Neural crest cell (in vitro differentiated cells): ENCODE measurements around the gene MBD4. TPM values are rescaled to one million over a fixed set of nuclear protein-coding genes. Genes with fewer than 3 reads are reported as not detected.

Experiments used
- DNase-seq: peaks from one replicate; pipeline ENCODE4 v3.0.0; 2021; ENCODE audit warnings: low read depth, mixed read lengths, low spot score
- H3K27ac Mint-ChIP-seq: one replicate; pipeline ENCODE4 v1.8.0; 2021; ENCODE audit warnings: mild to moderate bottlenecking, mixed read lengths; ENCODE audit not compliant: unreplicated experiment
- H3K27me3 Mint-ChIP-seq: 2 replicates; pipeline ENCODE4 v1.8.0; 2021; ENCODE audit warnings: low read depth, mild to moderate bottlenecking, mixed read lengths
- H3K36me3 Mint-ChIP-seq: 2 replicates; pipeline ENCODE4 v1.8.0; 2021; ENCODE audit warnings: low read depth, mild to moderate bottlenecking, mixed read lengths
- H3K4me1 Mint-ChIP-seq: 2 replicates; pipeline ENCODE4 v1.8.0; 2021; ENCODE audit warnings: mixed read lengths
- H3K4me3 Mint-ChIP-seq: one replicate; pipeline ENCODE4 v1.8.0; 2021; ENCODE audit warnings: mild to moderate bottlenecking, mixed read lengths
- H3K9me3 Mint-ChIP-seq: 2 replicates; pipeline ENCODE4 v1.8.0; 2021; ENCODE audit warnings: mixed read lengths
- CTCF ChIP-seq: fragments of 200-600 bp; sonication (generic); conservative IDR thresholded peaks from 2 replicates; pipeline ENCODE4 v1.5.0; 2021; ENCODE audit warnings: antibody characterized with exemption, mild to moderate bottlenecking
- total RNA-seq: library from RNA; stranded (reverse); gene quantifications from 2 replicates; pipeline ENCODE4 v1.2.1, GENCODE V29; 2021

Gene MBD4
- total RNA-seq, 1 donor from 2014 or later, result 37.8 TPM

GRCh38 chr3:129428376-129429079 lies 11.2 kb downstream of the MBD4 start, which contains the start of gene EFCAB12:
TSS of gene EFCAB12 (minus strand) at chr3:129428636. CDS start at chr3:129428488, 148 bp downstream.
- no peaks in the 10 kb centered on the region for H3K9me3 Mint-ChIP-seq
- peaks cover 49% of the 10 kb centered on the region for H3K4me1 Mint-ChIP-seq
- peak within 1 kb of the TSS; percentile 97 for H3K27ac Mint-ChIP-seq
- peak; percentile 92 for DNase-seq
- peaks cover 9% of the 10 kb centered on the region for H3K36me3 Mint-ChIP-seq
- H3K4me3 Mint-ChIP-seq, result peak within 1 kb of the TSS; percentile 91
- TF ChIP-seq CTCF, result no peak
- peaks cover 6% of the 10 kb centered on the region for H3K27me3 Mint-ChIP-seq

- no peak for DNase-seq
- peaks cover 9% of the 10 kb centered on the region for H3K36me3 Mint-ChIP-seq
- no peak overlapping the region for H3K27ac Mint-ChIP-seq
- peak overlapping the region; percentile 91 for H3K4me3 Mint-ChIP-seq
- no peaks in the 10 kb centered on the region for H3K9me3 Mint-ChIP-seq
- peaks cover 49% of the 10 kb centered on the region for H3K4me1 Mint-ChIP-seq
- TF ChIP-seq CTCF, result no peak
- H3K27me3 Mint-ChIP-seq, result peaks cover 6% of the 10 kb centered on the region
Measured at GRCh38 chr3:129428007-129428375, 11.8 kb downstream of the MBD4 start.

GRCh38 chr3:129425619-129426018 lies 14.1 kb downstream of the MBD4 start:
- TF ChIP-seq CTCF, result no peak
- H3K27ac Mint-ChIP-seq, result no peak overlapping the region
- no peaks in the 10 kb centered on the region for H3K9me3 Mint-ChIP-seq
- DNase-seq, result no peak
- peaks cover 6% of the 10 kb centered on the region for H3K27me3 Mint-ChIP-seq
- H3K4me3 Mint-ChIP-seq, result peak overlapping the region; percentile 16
- peaks cover 6% of the 10 kb centered on the region for H3K36me3 Mint-ChIP-seq
- H3K4me1 Mint-ChIP-seq, result peaks cover 49% of the 10 kb centered on the region

GRCh38 chr3:129425213-129425612 lies 14.5 kb downstream of the MBD4 start:
- peak overlapping the region; percentile 29 for H3K4me3 Mint-ChIP-seq
- DNase-seq, result no peak
- H3K4me1 Mint-ChIP-seq, result peaks cover 49% of the 10 kb centered on the region
- peaks cover 6% of the 10 kb centered on the region for H3K36me3 Mint-ChIP-seq
- no peak for TF ChIP-seq CTCF
- peaks cover 6% of the 10 kb centered on the region for H3K27me3 Mint-ChIP-seq
- no peaks in the 10 kb centered on the region for H3K9me3 Mint-ChIP-seq
- peak overlapping the region; percentile 57 for H3K27ac Mint-ChIP-seq

- Mint-ChIP-seq H3K9me3 (no peaks in the 10 kb centered on the region), H3K27ac (peak overlapping the region; percentile 70), H3K36me3 (peaks cover 6% of the 10 kb centered on the region), H3K4me1 (peaks cover 48% of the 10 kb centered on the region), H3K4me3 (no peak overlapping the region), H3K27me3 (peaks cover 6% of the 10 kb centered on the region)
- TF ChIP-seq CTCF, result no peak
- DNase-seq, result no peak
Measured at GRCh38 chr3:129424185-129424841, 15.4 kb downstream of the MBD4 start.
